ENCODE results near the gene GRK1.

GRK1 gene

GRCh38 chr13:113775451-113776145 lies 108.6 kb downstream of the GRK1 start:
- DNase-seq (ENCODE audit: low read depth in 2 of 2), result no peak

- no peak for DNase-seq (ENCODE audit: low read depth in 2 of 2)
Observed at GRCh38 chr13:113776231-113777125, 109.5 kb downstream of the GRK1 start.

GRCh38 chr13:113777311-113778260 lies 110.6 kb downstream of the GRK1 start:
- no peak for DNase-seq (ENCODE audit: low read depth in 2 of 2)

- DNase-seq (ENCODE audit: low read depth in 2 of 2), result no peak
Observed at GRCh38 chr13:113781571-113781970, 114.6 kb downstream of the GRK1 start.

GRCh38 chr13:113782472-113782871 lies 115.5 kb downstream of the GRK1 start:
- DNase-seq (ENCODE audit: low read depth in 2 of 2), result no peak

GRCh38 chr13:113783200-113783881 lies 116.3 kb downstream of the GRK1 start:
- no peak for DNase-seq (ENCODE audit: low read depth in 2 of 2)

- no peak for DNase-seq (ENCODE audit: low read depth in 2 of 2)
Observed at GRCh38 chr13:113783966-113784644, 117.1 kb downstream of the GRK1 start.

GRCh38 chr13:113784645-113785024 lies 117.6 kb downstream of the GRK1 start:
- DNase-seq (ENCODE audit: low read depth in 2 of 2), result no peak

GRCh38 chr13:113785051-113786010 lies 118.3 kb downstream of the GRK1 start:
- DNase-seq (ENCODE audit: low read depth in 2 of 2), result no peak

- DNase-seq (ENCODE audit: low read depth in 2 of 2), result no peak
Observed at GRCh38 chr13:113786262-113786841, 119.3 kb downstream of the GRK1 start.

Data from stimulated activated CD4-positive, alpha-beta T cell treated with anti-CD3 and anti-CD28 coated beads, Interleukin-1b, Interleukin-23, amount 100 ng/mL, for 1 hour (primary cell).